ENCODE results near the gene TMEM19.
A peak's percentile ranks its signal among the peaks of the same experiment; 100 is the strongest.

TMEM19 gene

GRCh38 chr12:71685914-71686657 lies at the start of gene TMEM19:
TSS of gene TMEM19 (plus strand) at chr12:71686082. CDS start at chr12:71686681, 599 bp downstream.
- peak; percentile 86 for DNase-seq

- peak; percentile 71 for DNase-seq
Measured at GRCh38 chr12:71636704-71637115, 49.2 kb upstream of the TMEM19 start.

DNA sequence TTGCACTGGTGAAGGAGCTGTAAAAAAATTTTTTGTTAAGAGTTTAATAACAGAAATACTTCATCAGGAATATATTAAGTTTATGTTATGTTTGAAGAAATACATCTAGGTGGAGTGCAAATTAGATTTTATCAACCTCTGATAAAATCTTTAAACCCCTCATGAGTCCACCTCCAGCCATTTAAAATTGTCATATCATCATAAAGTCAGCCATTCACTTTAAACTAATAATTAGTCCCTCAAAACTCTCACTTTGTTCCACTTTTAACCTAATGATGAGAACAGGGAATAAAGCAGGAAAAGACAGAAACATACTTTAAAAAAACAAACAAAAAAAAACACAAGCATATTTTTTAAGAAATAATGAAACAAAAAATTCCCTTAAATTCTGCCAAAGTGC lies 47.4 kb upstream of the TMEM19 start:
- no peak for DNase-seq

DNA sequence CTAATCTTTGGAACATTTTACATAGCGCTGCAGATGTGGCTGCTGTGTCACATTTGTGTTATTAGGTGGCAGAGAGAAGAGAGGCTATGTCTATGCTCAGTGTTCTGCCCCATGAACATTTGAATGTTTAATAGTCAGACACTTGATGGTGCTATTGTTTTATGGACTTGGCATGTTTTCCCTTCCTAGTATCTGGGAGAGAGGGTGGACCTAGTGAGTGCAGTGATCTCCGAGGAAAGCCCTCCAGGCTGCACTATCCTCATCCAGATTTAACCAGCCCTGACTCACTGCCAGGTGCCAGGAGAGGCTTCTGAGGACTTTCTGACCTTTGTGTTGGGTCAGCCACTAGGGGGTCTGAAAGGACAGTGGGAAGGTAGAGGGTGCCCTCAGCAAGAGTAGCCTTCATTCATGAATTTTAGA lies 46.5 kb upstream of the TMEM19 start:
- peak; percentile 25 for DNase-seq

DNA sequence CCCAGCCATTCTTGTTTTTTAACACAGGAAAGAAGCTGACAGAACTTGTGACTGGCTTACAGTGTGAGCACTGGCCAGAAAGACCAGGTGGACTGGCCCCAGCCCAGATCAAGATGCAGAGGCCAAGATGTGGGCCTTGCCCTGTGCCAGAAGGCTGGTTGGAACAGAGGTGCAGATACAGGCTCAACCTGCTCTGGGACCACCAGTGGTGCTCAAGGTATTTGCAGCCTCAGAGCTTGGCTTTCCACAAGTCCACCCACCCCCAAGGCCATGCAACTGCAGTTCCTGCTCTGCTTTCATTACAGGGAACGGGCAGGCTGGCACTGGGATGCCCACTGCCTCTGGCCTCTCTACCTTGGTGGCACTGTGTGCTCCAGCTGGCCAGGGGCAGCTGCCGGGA lies 45.6 kb upstream of the TMEM19 start:
- DNase-seq, result no peak

GRCh38 chr12:71641390-71641789 lies 44.5 kb upstream of the TMEM19 start:
- DNase-seq, result no peak

- no peak for DNase-seq
Measured at GRCh38 chr12:71642264-71642663, 43.6 kb upstream of the TMEM19 start.

- DNase-seq, result no peak
Measured at GRCh38 chr12:71645268-71645667, 40.6 kb upstream of the TMEM19 start.

DNA sequence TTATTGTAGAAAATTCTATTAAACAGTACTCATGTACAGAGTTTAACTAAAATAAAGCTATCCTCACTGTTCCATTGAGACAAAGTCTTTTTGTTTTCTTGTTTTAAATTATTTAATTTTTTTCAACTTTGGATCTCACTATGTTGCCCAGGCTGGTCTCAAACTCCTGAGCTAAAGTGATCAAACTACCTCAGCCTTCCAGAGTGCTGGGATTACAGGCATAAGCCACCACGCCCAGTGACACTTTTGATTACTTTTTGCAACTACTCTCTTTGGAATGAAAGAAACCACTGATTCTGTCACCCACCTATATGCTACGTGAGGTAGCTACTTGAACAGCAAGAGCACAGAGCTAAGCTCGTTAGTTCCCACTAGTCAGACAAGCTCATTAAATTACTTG lies 39.4 kb upstream of the TMEM19 start:
- DNase-seq, result no peak

- no peak for DNase-seq
Measured at GRCh38 chr12:71648537-71648936, 37.3 kb upstream of the TMEM19 start.

GRCh38 chr12:71649401-71649800 lies 36.5 kb upstream of the TMEM19 start:
- DNase-seq, result no peak

DNA sequence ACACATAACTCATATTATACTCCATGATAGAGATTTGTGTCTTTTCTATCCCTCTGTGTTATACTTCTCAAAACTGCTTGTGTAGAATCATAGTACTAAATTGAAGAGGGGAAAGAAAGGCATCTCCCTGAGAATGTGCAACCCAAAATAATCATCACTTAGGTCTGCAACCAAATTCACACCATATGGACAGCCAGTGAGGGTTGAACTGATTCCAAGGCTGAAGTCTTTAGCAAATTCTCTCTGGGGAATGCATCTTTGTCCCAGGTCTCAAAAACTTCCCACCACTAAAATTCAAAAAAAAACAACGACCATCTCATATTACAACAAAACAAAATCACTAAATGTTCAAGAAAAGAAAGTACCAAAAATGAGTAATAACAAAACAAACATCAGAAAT lies 33.2 kb upstream of the TMEM19 start:
- no peak for DNase-seq

DNA sequence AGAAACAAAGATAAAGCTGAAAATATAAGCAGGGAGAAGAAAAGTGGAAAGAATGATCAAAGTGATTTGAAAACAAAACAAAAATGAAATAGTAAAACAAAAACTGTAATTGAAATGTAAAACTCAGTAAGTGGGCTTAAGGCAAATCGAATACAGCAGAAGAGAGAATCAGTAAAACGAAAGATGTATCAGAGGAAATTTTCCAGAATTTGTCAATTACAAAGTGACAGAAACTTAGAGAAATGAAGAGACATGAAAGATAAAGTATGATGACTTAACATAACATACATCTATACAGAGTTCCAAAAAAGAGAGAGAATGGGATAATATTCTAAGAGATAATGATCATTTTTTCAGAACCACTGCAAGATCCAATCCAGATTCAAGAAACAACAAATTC lies 32.7 kb upstream of the TMEM19 start:
- no peak for DNase-seq

- no peak for DNase-seq
Measured at GRCh38 chr12:71654200-71654599, 31.7 kb upstream of the TMEM19 start.

DNA sequence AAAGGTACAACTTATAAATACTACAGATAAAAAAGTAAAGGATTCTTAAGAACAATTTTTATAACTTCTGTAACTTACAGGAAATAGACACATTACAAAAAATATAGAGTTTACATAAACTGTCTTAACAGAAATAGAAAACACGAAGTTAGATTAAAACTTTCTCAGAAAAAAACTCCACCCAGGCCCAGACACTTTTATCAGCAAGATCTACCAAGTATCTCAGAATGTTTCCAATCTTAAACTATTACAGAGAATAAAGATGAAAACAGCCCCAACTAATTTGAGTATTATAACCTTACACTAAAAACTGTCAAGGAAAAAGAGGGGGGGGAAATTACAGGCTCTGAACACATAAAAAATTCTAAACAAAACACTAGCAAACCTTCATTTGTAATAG lies 30.4 kb upstream of the TMEM19 start:
- DNase-seq, result no peak

DNA sequence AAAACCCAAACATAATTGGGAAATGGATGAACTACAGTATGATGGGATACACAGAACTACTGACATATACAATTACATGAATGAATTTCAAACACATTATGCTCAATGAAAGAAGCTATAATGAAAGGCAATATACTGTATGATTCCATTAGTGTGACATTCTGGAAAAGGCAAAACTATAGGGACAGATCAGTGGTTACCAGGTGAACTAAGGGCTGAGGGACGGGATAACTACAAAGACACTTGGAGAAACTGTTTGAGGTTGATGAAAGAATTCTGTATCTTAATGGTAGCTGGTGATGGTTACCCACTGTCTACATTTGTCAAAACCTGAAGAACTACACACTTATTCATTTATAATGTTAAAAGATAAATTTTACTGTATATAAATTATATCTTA lies 30.0 kb upstream of the TMEM19 start:
- DNase-seq, result no peak

DNA sequence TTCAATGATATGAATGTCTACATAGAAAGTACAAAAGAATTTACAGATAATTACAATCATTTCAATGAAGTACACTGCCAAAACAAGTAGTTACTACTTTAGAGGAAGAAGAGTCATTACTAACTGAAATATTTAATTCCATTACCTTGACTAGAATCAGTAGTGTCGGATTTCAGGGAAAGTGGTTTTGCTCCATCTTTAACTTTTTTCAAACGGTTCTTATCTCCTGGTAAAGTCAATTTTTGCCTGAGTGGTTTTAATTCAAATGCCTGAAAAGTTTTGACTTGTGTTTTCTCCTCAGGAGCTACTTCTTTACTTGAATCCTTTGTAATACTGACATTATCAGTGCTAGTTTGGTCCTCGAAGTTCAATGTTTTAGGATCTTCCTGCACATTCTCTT lies 29.1 kb upstream of the TMEM19 start:
- DNase-seq, result no peak

DNA sequence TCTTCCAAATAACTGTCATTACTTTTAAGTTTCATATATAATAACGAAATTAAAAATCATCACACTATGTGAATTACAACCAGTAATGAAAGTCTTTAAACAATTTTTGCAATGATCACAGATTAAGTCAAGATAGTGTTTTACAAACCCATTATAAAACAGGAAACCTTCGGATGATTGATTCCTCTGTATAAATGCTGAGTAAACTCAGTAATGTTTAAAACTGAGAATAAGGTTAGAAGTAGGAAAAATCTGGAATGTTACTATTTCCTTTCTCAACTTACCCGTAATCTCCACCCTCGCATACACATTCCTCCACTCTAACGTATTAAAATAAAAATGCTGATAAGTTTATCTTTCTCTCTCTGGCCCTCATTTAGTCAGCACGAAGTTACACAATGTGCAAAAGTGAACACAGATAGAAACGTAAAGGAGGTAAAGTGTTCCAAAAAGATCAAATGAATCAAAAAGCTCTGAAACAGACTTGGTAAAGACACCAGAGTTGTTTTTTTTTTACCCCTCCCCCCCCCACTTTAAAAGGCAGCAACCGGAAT lies 23.8 kb upstream of the TMEM19 start:
- no peak for DNase-seq

DNA sequence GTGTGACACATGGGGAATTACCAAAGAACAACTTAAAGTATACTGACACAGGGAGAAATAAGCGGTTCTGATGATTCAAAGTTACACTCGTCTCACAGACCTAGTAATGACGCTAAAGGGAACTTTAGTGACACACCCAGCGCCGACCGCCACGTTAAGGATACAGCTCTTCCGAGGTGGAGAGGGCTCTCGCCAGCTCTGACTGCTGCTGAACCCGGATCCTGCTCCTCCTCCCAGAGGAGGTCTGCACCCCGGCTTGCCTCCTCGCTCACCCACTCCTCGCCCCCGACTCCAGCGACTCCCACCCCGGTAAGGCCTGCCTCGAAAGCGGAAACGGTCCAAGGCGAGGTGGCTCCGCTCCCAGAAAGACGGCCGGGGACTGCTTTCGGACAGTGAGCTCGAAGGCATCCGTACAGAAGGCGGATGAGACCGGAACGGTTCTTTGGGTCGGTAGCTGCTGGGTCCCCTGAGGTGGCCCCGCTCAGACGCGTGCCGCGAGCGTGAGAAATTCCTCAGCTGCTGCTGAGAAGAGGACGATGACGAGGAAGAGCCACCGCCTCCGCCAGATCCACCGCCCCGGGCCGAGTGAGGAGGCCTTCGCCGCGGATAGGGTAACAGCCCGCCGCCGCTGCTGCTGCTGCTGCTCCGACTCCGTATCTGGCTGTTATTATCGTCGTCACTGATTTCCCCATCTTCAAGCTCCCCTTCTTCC lies 22.9 kb upstream of the TMEM19 start:
- DNase-seq, result peak; percentile 49

GRCh38 chr12:71663561-71664410 lies 22.1 kb upstream of the TMEM19 start, which contains the start of the genes THAP2 and ZFC3H1:
TSS of gene THAP2 (plus strand) at chr12:71664301. CDS start at chr12:71664510, 209 bp downstream.
TSS of gene ZFC3H1 (minus strand) at chr12:71663848. CDS start at chr12:71663610, 238 bp downstream.
- peak; percentile 100 for DNase-seq

DNA sequence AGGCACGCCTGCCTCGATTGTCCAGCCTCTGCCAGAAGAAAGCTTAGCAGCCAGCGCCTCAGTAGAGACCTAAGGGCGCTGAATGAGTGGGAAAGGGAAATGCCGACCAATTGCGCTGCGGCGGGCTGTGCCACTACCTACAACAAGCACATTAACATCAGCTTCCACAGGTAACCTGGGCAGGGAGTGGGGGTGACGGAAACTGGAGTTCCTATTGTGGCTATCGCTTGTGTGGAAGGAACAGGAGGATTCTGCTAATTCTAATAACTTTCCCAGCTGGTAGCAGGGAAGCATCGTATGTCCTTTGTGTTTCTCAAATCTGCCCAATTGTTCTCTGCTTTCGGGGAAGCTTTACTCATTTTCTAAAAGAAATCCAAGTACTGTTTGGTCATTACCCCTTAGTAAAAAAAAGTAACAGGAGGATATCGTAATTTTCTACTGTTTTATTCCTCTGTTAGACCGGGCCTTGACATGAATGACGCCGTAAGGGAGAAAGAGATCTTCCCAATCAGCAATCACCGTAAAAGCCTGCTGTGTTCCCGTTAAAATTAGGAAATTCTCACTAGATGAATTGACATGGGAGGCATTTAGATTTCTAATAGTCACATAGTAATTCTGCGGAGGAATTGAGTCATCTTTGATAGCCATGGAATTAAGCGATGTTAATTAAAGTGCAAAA lies 21.3 kb upstream of the TMEM19 start:
- DNase-seq, result no peak

GRCh38 chr12:71665090-71665463 lies 20.8 kb upstream of the TMEM19 start:
- DNase-seq, result peak; percentile 10

All from NCI-H1105 treated with DMSO at 0.1 percent for 48 hours (cell line).